GM23338 (cell line): ENCODE results near the gene NUPR1. TPM values are rescaled to one million over a fixed set of nuclear protein-coding genes. Genes with fewer than 3 reads are reported as not detected.

Experiments used
- ATAC-seq: fragments of 200-7000 bp; cut with Tn5 transposase; 3 replicates; pipeline ENCODE4 v1.9.1; 2020
- DNase-seq: peaks from one replicate; pipeline ENCODE4 v3.0.0-alpha.2; 2015; ENCODE audit warnings: low spot score
- H2AFZ ChIP-seq: fragments of 200-600 bp; sonication (generic); 2 replicates; pipeline ENCODE4 v1.8.0; 2016; ENCODE audit warnings: antibody characterized with exemption, mild to moderate bottlenecking, moderate library complexity
- H3F3A ChIP-seq: fragments of 200-600 bp; sonication (generic); replicated peaks from 2 replicates; pipeline ENCODE4 v1.8.0; 2017; ENCODE audit warnings: antibody characterized with exemption, mixed run types, low read depth
- H3K27ac ChIP-seq: fragments of 200-600 bp; sonication (generic); 2 replicates; pipeline ENCODE4 v1.6.1; 2016; ENCODE audit warnings: low read depth
- H3K27me3 ChIP-seq: fragments of 200-600 bp; sonication (generic); 2 replicates; pipeline ENCODE4 v1.8.0; 2016; ENCODE audit warnings: mild to moderate bottlenecking, mixed run types, moderate library complexity; ENCODE audit not compliant: insufficient read depth
- H3K36me3 ChIP-seq: fragments of 200-600 bp; sonication (generic); 2 replicates; pipeline ENCODE4 v1.8.0; 2016; ENCODE audit warnings: mild to moderate bottlenecking; ENCODE audit not compliant: insufficient read depth
- H3K4me1 ChIP-seq: fragments of 200-600 bp; sonication (generic); 2 replicates; pipeline ENCODE4 v1.8.0; 2016; ENCODE audit warnings: mild to moderate bottlenecking, moderate library complexity; ENCODE audit not compliant: insufficient read depth
- H3K4me2 ChIP-seq: fragments of 200-600 bp; sonication (generic); 2 replicates; pipeline ENCODE4 v1.7.1; 2017; ENCODE audit warnings: mixed run types
- H3K4me3 ChIP-seq: fragments of 200-600 bp; sonication (generic); 2 replicates; pipeline ENCODE4 v1.6.1; 2016; ENCODE audit warnings: mixed run types
- H3K79me2 ChIP-seq: fragments of 200-600 bp; sonication (generic); replicated peaks from 2 replicates; pipeline ENCODE4 v1.8.0; 2017; ENCODE audit warnings: mild to moderate bottlenecking; ENCODE audit not compliant: insufficient read depth
- H3K9me2 ChIP-seq: fragments of 200-600 bp; sonication (generic); 2 replicates; pipeline ENCODE4 v1.8.0; 2017; ENCODE audit not compliant: insufficient read depth
- H4K20me1 ChIP-seq: fragments of 200-600 bp; sonication (generic); replicated peaks from 2 replicates; pipeline ENCODE4 v1.8.0; 2017; ENCODE audit warnings: mild to moderate bottlenecking; ENCODE audit not compliant: insufficient read depth
- H3K27ac Mint-ChIP-seq: 2 replicates; pipeline ENCODE4 v1.8.0; 2020; ENCODE audit warnings: inconsistent platforms, mild to moderate bottlenecking, moderate library complexity, mixed read lengths
- H3K27me3 Mint-ChIP-seq: 3 replicates; pipeline ENCODE4 v1.8.0; 2022; ENCODE audit warnings: low read depth, mild to moderate bottlenecking, moderate library complexity, mixed read lengths, inconsistent platforms; ENCODE audit not compliant: insufficient read depth, poor library complexity
- H3K36me3 Mint-ChIP-seq: 3 replicates; pipeline ENCODE4 v1.8.0; 2021; ENCODE audit warnings: low read depth, mild to moderate bottlenecking, inconsistent platforms, moderate library complexity, mixed read lengths
- H3K4me1 Mint-ChIP-seq: 3 replicates; pipeline ENCODE4 v1.8.0; 2020; ENCODE audit warnings: mild to moderate bottlenecking, inconsistent platforms, mixed read lengths
- H3K4me3 Mint-ChIP-seq: 3 replicates; pipeline ENCODE4 v1.8.0; 2021; ENCODE audit warnings: moderate library complexity, mild to moderate bottlenecking, inconsistent platforms, mixed read lengths
- H3K9me3 Mint-ChIP-seq: 3 replicates; pipeline ENCODE4 v1.8.0; 2020; ENCODE audit warnings: moderate library complexity, mild to moderate bottlenecking, inconsistent platforms, mixed read lengths
- CREB1 ChIP-seq: fragments of 250-450 bp; sonication (Bioruptor Pico); IDR thresholded peaks from 2 replicates; pipeline ENCODE4 v1.5.0; 2020; ENCODE audit warnings: low read depth, mild to moderate bottlenecking, moderate library complexity
- CTCF ChIP-seq, 2 experiments: fragments of 200-600 bp in 1 of 2; sonication (generic) in 1 of 2; conservative IDR thresholded peaks; 2 replicates each; pipeline versions ENCODE4 v1.5.1 to v1.6.1; 2016 to 2017; ENCODE audit warnings: antibody characterized with exemption in 2 of 2, low read depth in 2 of 2, mild to moderate bottlenecking in 2 of 2, moderate library complexity in 1 of 2
- EZH2 ChIP-seq: fragments of 200-600 bp; sonication (generic); IDR thresholded peaks from one replicate; pipeline ENCODE4 v1.8.0; 2017; ENCODE audit warnings: antibody characterized with exemption, mild to moderate bottlenecking, low read depth; ENCODE audit not compliant: unreplicated experiment
- EZH2phosphoT487 ChIP-seq: fragments of 200-600 bp; sonication (generic); IDR thresholded peaks from one replicate; pipeline ENCODE4 v1.8.1; 2018; ENCODE audit warnings: antibody characterized with exemption; ENCODE audit not compliant: unreplicated experiment
- JUNB ChIP-seq: IDR thresholded peaks from one replicate; pipeline ENCODE4 v1.6.1; 2016; ENCODE audit warnings: antibody characterized with exemption; ENCODE audit not compliant: unreplicated experiment
- NANOG ChIP-seq: IDR thresholded peaks from 2 replicates; pipeline ENCODE4 v1.6.1; 2016; ENCODE audit warnings: antibody characterized with exemption, borderline replicate concordance
- POLR2AphosphoS5 ChIP-seq: IDR thresholded peaks from 2 replicates; pipeline ENCODE4 v1.6.1; 2016; ENCODE audit warnings: antibody characterized with exemption, low read depth
- REST ChIP-seq: IDR thresholded peaks from one replicate; pipeline ENCODE4 v1.6.1; 2018; ENCODE audit warnings: antibody characterized with exemption; ENCODE audit not compliant: unreplicated experiment
- STAT1 ChIP-seq: IDR thresholded peaks from one replicate; pipeline ENCODE4 v1.6.1; 2016; ENCODE audit warnings: antibody characterized with exemption; ENCODE audit not compliant: unreplicated experiment
- ZNF114 ChIP-seq: fragments of 250-450 bp; sonication (Bioruptor Pico); IDR thresholded peaks from 2 replicates; pipeline ENCODE4 v1.5.0; 2020; ENCODE audit warnings: mild to moderate bottlenecking, moderate library complexity
- ZNF331 ChIP-seq: fragments of 250-450 bp; sonication (Bioruptor Pico); IDR thresholded peaks from 2 replicates; pipeline ENCODE4 v1.5.0; 2020; ENCODE audit warnings: low read depth, mild to moderate bottlenecking, moderate library complexity
- ZNF462 ChIP-seq: fragments of 250-450 bp; sonication (Bioruptor Pico); IDR thresholded peaks from 2 replicates; pipeline ENCODE4 v1.5.0; 2020; ENCODE audit warnings: mild to moderate bottlenecking, moderate library complexity
- polyA plus RNA-seq: library from polyadenylated mRNA; unstranded; fragments of >200 nt; fragmentation: Nextera tagmentation; extraction: Ambion mirVana; gene quantifications from 2 replicates; pipeline ENCODE4 v1.2.1, GENCODE V29; 2016
- total RNA-seq: library from RNA; depleted of rRNA; stranded (reverse); fragments of >200 nt; shearing (Covaris generic); gene quantifications from 2 replicates; pipeline ENCODE4 v1.2.3, GENCODE V29; 2014
- TF ChIP-seq, protein P1 (sequence below): IDR thresholded peaks from 2 replicates; pipeline ENCODE4 v1.6.1; 2016; ENCODE audit warnings: antibody characterized with exemption

NUPR1 gene
- total and polyA plus RNA-seq, 2 experiments from 2014 or later, result 0.03 to 0.48 TPM

DNA sequence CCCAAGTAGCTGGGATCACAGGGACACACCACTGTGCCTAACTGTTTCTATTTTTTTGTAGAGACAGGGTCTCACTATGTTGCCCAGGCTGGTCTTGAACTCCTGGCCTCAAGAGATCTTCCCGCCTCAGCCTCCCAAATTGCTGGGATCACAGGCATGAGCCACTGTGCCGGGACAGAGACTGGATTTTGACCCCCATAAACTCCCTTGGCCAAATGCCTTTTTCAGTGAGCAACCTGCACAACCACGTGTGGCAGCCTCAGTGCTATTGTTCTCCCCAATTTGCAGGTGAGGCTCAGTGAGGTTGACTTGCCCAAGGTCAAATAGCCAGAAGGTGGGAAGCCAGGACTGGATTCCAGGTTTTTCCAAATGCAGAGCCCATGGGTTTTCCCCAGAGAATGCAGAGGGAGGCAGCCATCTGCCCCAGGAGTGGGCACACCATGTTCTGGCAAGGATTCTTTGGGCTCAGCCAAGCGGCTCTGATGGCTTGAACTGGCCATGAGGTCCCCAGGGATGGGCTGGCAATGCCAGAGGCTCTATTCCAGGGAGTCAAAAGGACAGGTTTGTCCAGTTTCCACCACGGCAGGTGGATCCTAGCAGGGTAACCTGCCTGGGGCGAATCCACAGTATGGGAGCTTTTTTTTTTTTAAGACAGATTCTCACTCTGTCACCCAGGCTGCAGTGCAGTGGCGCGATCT lies 33.9 kb downstream of the NUPR1 start:
- H3K27me3 ChIP-seq, result no peaks in the 10 kb centered on the region
- Mint-ChIP-seq H3K27me3 (peaks cover 23% of the 10 kb centered on the region), H3K4me1 (no peaks in the 10 kb centered on the region), H3K27ac (no peak overlapping the region), H3K9me3 (no peaks in the 10 kb centered on the region), H3K4me3 (no peak overlapping the region), H3K36me3 (no peaks in the 10 kb centered on the region)
- H3K4me1 ChIP-seq, result no peaks in the 10 kb centered on the region
- no peak for DNase-seq
- no peak overlapping the region for H3K4me3 ChIP-seq
- H2AFZ ChIP-seq, result no peak overlapping the region
- H4K20me1 ChIP-seq, result no peaks in the 10 kb centered on the region
- H3K79me2 ChIP-seq, result no peaks in the 10 kb centered on the region
- peaks cover 6% of the 10 kb centered on the region; the same call in 1 of the 2 replicates for H3K9me2 ChIP-seq
- no peaks in the 10 kb centered on the region for H3F3A ChIP-seq
- H3K27ac ChIP-seq, result no peak overlapping the region
- H3K4me2 ChIP-seq, result no peak overlapping the region
- TF ChIP-seq EZH2, result no peak
- TF ChIP-seq, protein P1, sequence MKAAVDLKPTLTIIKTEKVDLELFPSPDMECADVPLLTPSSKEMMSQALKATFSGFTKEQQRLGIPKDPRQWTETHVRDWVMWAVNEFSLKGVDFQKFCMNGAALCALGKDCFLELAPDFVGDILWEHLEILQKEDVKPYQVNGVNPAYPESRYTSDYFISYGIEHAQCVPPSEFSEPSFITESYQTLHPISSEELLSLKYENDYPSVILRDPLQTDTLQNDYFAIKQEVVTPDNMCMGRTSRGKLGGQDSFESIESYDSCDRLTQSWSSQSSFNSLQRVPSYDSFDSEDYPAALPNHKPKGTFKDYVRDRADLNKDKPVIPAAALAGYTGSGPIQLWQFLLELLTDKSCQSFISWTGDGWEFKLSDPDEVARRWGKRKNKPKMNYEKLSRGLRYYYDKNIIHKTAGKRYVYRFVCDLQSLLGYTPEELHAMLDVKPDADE, result no peak
- TF ChIP-seq NANOG, result no peak
- no peak for TF ChIP-seq REST
- no peak for TF ChIP-seq POLR2AphosphoS5
- TF ChIP-seq JUNB, result no peak
- no peak for TF ChIP-seq STAT1
- no peak for TF ChIP-seq ZNF114 (CRISPR knock-in tag)
- no peak for TF ChIP-seq CREB1 (CRISPR knock-in tag)
- TF ChIP-seq ZNF331 (CRISPR knock-in tag), result no peak
- TF ChIP-seq ZNF462 (CRISPR knock-in tag), result no peak
- TF ChIP-seq EZH2phosphoT487, result no peak
- no peak for TF ChIP-seq CTCF (conservative IDR thresholded peaks at IDR 0.05; ENCODE audit: low read depth in 2 of 2)
- ATAC-seq, result no peak
- no peaks in the 10 kb centered on the region for H3K36me3 ChIP-seq
